Stimulated activated naive CD4-positive, alpha-beta T cell (primary cell): ENCODE measurements around the gene TP53TG3E.
"Not testable (repeated sequence)": the region's sequence is repeated elsewhere in the genome, so short reads cannot be mapped to it uniquely, and the experiment has no call there.

ENCODE experiments used
- DNase-seq, 6 experiments: peaks; one replicate each; lab custom pipeline; 2025; lab: John Stamatoyannopoulos, UW

TP53TG3E gene

DNA sequence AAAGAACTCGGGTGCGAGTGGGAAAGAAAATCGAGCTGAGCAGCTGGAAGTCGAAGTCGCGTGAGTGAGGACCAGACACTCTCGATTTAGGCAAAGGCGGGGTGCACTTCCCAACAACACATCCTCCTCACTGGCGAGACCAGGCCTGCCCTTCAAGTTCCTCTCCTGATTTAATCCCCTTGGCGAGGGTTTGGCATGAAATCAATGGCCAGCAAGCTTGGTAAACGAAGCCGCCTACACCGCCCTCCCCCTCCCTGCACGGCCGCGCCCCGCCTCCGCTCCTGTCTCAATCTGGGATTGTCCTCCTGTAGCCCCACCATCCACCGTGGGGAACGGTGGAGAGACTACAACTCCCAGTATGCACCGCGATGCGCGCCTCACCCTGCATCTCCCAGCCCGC lies at the start of gene TP53TG3E:
Gene TP53TG3E (plus strand): TSS at position 301 of the 400 bp plus-strand sequence. CDS start 68 bp downstream, at position 369.
- not testable (repeated sequence) for DNase-seq

- DNase-seq, result not testable (repeated sequence)
These were observed 32.3 kb downstream of the TP53TG3E start for GRCh38 chr16:33336226-33337012.

DNA sequence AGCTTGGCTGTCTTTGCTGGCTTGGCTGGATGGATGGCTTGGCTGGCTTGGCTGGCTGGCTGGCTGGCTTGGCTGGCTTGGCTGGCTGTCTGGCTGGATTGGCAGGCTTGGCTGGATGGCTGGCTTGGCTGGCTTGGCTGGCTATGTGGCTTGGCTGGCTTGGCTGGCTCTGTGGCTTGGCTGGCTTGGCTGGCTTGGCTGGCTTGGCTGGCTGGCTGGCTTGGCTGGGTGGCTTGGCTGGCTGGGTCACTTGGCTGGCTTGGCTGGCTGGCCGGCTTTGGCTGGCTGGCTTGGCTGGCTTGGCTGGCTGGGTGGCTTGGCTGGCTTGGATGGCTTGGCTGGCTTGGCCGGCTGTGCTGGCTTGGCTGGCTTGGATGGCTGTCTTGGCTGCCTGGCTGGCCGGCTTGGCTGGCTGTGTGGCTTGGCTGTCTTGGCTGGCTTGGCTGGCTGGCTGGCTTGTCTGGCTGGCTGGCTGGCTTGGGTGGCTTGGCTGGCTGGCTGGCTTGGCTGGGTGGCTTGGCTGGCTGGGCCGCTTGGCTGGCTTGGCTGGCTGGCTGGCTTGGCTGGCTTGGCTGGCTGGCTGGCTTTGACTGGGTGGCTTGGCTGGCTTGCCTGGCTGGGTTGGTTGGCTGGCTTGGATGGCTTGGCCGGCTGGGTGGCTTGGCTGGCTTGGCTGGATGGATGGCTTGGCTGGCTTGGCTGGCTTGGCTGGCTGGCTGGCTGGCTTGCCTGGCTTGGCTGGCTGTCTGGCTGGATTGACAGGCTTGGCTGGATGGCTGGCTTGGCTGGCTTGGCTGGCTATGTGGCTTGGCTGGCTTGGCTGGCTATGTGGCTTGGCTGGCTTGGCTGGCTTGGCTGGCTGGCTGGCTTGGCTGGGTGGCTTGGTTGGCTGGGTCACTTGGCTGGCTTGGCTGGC lies 33.8 kb downstream of the TP53TG3E start:
- DNase-seq, result not testable (repeated sequence)

DNA sequence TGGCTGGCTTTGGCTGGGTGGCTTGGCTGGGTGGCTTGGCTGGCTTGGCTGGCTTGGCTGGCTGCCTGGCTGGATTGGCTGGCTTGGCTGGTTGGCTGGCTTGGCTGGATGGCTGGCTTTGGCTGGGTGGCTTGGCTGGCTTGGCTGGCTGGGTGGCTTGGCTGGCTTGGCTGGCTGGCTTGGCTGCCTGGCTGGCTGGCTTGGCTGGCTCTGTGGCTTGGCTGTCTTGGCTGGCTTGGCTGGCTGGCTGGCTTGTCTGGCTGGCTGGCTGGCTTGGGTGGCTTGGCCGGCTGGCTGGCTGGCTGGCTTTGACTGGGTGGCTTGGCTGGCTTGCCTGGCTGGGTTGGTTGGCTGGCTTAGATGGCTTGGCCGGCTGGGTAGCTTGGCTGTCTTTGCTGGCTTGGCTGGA lies 34.4 kb downstream of the TP53TG3E start:
- not testable (repeated sequence) for DNase-seq

DNA sequence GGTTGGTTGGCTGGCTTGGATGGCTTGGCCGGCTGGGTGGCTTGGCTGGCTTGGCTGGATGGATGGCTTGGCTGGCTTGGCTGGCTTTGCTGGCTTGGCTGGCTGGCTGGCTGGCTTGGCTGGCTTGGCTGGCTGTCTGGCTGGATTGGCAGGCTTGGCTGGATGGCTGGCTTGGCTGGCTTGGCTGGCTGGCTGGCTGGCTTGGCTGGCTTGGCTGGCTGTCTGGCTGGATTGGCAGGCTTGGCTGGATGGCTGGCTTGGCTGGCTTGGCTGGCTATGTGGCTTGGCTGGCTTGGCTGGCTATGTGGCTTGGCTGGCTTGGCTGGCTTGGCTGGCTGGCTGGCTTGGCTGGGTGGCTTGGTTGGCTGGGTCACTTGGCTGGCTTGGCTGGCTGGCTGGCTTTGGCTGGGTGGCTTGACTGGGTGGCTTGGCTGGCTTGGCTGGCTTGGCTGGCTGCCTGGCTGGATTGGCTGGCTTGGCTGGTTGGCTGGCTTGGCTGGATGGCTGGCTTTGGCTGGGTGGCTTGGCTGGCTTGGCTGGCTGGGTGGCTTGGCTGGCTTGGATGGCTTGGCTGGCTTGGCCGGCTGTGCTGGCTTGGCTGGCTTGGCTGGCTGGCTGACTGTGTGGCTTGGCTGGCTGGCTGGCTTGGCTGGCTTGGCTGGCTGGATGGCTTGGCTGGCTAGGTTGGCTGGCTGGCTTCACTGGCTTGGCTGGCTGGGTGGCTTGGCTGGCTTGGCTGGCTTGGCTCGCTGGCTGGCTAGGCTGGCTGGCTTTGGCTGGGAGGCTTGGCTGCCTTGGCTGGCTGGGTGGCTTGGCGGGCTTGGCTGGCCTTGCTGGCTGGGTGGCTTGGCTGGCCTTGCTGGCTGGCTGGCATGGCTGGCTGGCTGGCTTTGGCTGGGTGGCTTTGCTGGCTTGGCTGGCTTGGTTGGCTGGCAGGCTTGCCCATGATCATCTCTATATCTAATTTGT lies 35.3 kb downstream of the TP53TG3E start:
- not testable (repeated sequence) for DNase-seq
